22Rv1 (cell line): ENCODE data around the gene CORO6.

Source experiments
- ZFX ChIP-seq: fragments of 450-650 bp; IDR thresholded peaks from 2 replicates; pipeline ENCODE4 v1.6.1; 2017; ENCODE audit warnings: antibody characterized with exemption, borderline replicate concordance
- TF ChIP-seq, protein P1 (sequence below): fragments of 450-650 bp; IDR thresholded peaks from 2 replicates; pipeline ENCODE4 v1.5.1; 2017; ENCODE audit warnings: mild to moderate bottlenecking

- TF ChIP-seq, protein P1, sequence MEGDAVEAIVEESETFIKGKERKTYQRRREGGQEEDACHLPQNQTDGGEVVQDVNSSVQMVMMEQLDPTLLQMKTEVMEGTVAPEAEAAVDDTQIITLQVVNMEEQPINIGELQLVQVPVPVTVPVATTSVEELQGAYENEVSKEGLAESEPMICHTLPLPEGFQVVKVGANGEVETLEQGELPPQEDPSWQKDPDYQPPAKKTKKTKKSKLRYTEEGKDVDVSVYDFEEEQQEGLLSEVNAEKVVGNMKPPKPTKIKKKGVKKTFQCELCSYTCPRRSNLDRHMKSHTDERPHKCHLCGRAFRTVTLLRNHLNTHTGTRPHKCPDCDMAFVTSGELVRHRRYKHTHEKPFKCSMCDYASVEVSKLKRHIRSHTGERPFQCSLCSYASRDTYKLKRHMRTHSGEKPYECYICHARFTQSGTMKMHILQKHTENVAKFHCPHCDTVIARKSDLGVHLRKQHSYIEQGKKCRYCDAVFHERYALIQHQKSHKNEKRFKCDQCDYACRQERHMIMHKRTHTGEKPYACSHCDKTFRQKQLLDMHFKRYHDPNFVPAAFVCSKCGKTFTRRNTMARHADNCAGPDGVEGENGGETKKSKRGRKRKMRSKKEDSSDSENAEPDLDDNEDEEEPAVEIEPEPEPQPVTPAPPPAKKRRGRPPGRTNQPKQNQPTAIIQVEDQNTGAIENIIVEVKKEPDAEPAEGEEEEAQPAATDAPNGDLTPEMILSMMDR = no peak
- no peak for TF ChIP-seq ZFX
Observed at GRCh38 chr17:29665481-29665810, 42.7 kb upstream of the CORO6 start.
